ENCODE results near the gene RWDD3. TPM values are rescaled to one million over a fixed set of nuclear protein-coding genes. Genes with fewer than 3 reads are reported as not detected.

Gene RWDD3
- total and polyA plus RNA-seq, 10 of the 15 experiments (the other 5 are each of a cell fraction or from before 2014, with no cell fraction given) = 9.8 to 42.9 (median 21.4) TPM

- TF ChIP-seq POLR2AphosphoS2 (IDR thresholded peaks at IDR 0.05; ENCODE audit: low read depth, low read length) (no peak), MEF2B (IDR thresholded peaks at IDR 0.05; ENCODE audit: partially characterized antibody, poor library complexity, severe bottlenecking) (no peak), PML (IDR thresholded peaks at IDR 0.05; ENCODE audit: low read length) (no peak), MXI1 (IDR thresholded peaks at IDR 0.05; ENCODE audit: low read depth, low read length) (no peak), SPI1 (IDR thresholded peaks at IDR 0.05; ENCODE audit: borderline replicate concordance, insufficient read depth, low read depth, low read length) (no peak), SIX5 (IDR thresholded peaks at IDR 0.05; ENCODE audit: low read depth, low read length, severe bottlenecking) (no peak), CBX5 (IDR thresholded peaks at IDR 0.05; ENCODE audit: low read depth) (no peak), FOS (IDR thresholded peaks at IDR 0.05; ENCODE audit: borderline replicate concordance, extremely low read depth, insufficient read length) (no peak)
Observed at GRCh38 chr1:95223110-95223509, 10.9 kb upstream of the RWDD3 start (continued).

DNA sequence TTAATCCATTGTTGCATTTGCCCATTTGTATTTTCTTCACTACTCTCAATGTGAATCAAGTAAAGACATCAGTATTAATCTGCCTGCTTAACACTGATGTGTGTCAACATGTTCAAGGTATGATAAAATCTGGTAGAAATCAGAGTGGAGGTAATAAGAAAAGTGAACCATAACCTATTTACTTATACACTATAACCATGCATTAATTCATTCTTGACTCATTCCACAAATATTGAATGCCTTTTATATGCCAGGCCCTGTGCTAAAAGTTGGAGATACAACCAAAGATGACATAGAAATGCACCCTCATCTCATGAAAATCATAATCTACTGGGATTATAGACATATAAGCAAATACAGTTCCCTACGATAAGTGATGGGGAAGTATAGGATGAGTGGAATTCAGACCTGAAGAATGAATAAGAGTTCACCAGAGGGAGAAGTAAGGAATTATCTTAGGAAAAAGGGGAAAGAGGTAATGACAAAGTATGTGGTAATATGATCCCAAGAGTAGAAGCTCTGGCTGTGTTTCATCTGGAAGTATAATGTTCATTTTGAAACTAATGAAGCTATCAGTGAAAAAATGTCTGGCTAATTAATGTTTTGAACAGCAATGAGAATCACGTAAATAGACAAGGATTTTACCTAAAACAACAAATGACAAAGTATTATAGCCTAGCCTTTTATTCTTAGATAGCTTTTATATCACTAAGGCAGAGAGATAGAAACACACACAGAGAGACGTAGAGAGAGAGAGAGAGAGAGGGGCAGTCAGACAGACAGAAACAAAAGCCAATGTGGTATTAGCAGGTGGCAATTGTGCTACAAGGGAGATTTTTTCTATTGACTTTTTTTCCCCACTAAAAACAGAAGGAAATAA is 7.0 kb upstream of the RWDD3 start:
- no peak overlapping the region for H3K4me2 ChIP-seq (ENCODE audit: control insufficient read depth, insufficient read depth)
- H3K4me1 ChIP-seq (ENCODE audit: control insufficient read depth, insufficient read depth, low read length) = no peaks in the 10 kb centered on the region
- H3K27ac ChIP-seq (ENCODE audit: control insufficient read depth, insufficient read depth) = no peak overlapping the region
- intact Hi-C loops (cut with micrococcal nuclease; ENCODE audit: unreplicated experiment) (no loop called here), in situ Hi-C loops (cut with MboI) (no loop called here)
- BruUV-seq (replicated peaks) = no TSS peak
- no peaks in the 10 kb centered on the region for H4K20me1 ChIP-seq (ENCODE audit: control insufficient read depth, insufficient read depth)
- WGBS (ENCODE audit: insufficient coverage, insufficient replicate concordance, low lambda C conversion rate, missing lambda C conversion rate) = 55% methylated on average over 3 of the region's 3 CpGs
- RAD21 ChIA-PET (ENCODE audit: unreplicated experiment) = interaction anchor here (0.5 kb wide), 1 partner anchor 247 kb away, joined by 3 read pairs; no protein-coding TSS in a partner anchor
- H3K4me3 ChIP-seq = no peak overlapping the region
- no peak overlapping the region for H2AFZ ChIP-seq (ENCODE audit: control insufficient read depth, low read depth, low read length)
- no peaks in the 10 kb centered on the region for H3K79me2 ChIP-seq (ENCODE audit: control insufficient read depth, insufficient read depth, low read length)
- H3K27me3 ChIP-seq (replicated peaks in 1 of 2; ENCODE audit: control insufficient read depth in 2 of 2, insufficient read depth in 2 of 2, low read length in 1 of 2) = no peaks in the 10 kb centered on the region
- DNase-seq (ENCODE audit: low read depth, low spot score) = no peak
- no peaks in the 10 kb centered on the region for H3K36me3 ChIP-seq (ENCODE audit: control insufficient read depth in 2 of 2, insufficient read depth in 2 of 2, low read length in 1 of 2)
- POLR2A ChIA-PET = no interaction called here
- H3K9ac ChIP-seq (ENCODE audit: control insufficient read depth, insufficient read depth, low read length) = no peak overlapping the region
- H3K9me3 ChIP-seq (replicated peaks; ENCODE audit: control insufficient read depth, insufficient read depth, low read length) = no peaks in the 10 kb centered on the region
- SMC1A ChIA-PET (ENCODE audit: uncharacterized antibody, unreplicated experiment) = interaction anchor here (0.8 kb wide), 1 partner anchor 48 kb away, joined by 3 read pairs; no protein-coding TSS in a partner anchor
- no peak for FAIRE-seq
- CTCF ChIA-PET = interaction anchor here (0.9 to 1.4 kb wide), 2 partner anchors 143 to 184 kb away, joined by 3 read pairs; no protein-coding TSS in a partner anchor
- ATAC-seq = no peak
- TF ChIP-seq SPI1 (IDR thresholded peaks at IDR 0.05; ENCODE audit: borderline replicate concordance, insufficient read depth, low read depth, low read length) (no peak), MYC (IDR thresholded peaks at IDR 0.05; ENCODE audit: insufficient read depth, insufficient read length, insufficient replicate concordance, low read length, severe bottlenecking) (no peak), HDAC2 (IDR thresholded peaks at IDR 0.05) (no peak), SKIL (IDR thresholded peaks at IDR 0.05; ENCODE audit: low read depth, poor library complexity, severe bottlenecking) (no peak), ZNF592 (IDR thresholded peaks at IDR 0.05) (no peak), TCF3 (IDR thresholded peaks at IDR 0.05; ENCODE audit: borderline replicate concordance, insufficient read depth, low read depth, low read length) (no peak), BHLHE40 (IDR thresholded peaks at IDR 0.05; ENCODE audit: borderline replicate concordance in 1 of 2, low read depth in 2 of 2, low read length in 1 of 2) (no peak), PAX8 (IDR thresholded peaks at IDR 0.05) (no peak)
